Loucy (cell line): Measurements from ENCODE around the gene PIGO.

Source experiments
- H2AFZ ChIP-seq: fragments of 200-600 bp; sonication (generic); 2 replicates; pipeline ENCODE4 v1.6.0; 2016; ENCODE audit warnings: antibody characterized with exemption, mild to moderate bottlenecking, low read length, moderate library complexity
- H3F3A ChIP-seq: fragments of 200-600 bp; 2 replicates; pipeline ENCODE4 v1.6.0; 2016; ENCODE audit warnings: antibody characterized with exemption, low read depth, mild to moderate bottlenecking
- H3K27me3 ChIP-seq: fragments of 200-600 bp; sonication (generic); 2 replicates; pipeline ENCODE4 v1.6.1; 2014; ENCODE audit warnings: low read length, mild to moderate bottlenecking; ENCODE audit not compliant: insufficient read depth, poor library complexity, severe bottlenecking
- H3K36me3 ChIP-seq: fragments of 200-600 bp; sonication (generic); 2 replicates; pipeline ENCODE4 v1.6.1; 2016; ENCODE audit warnings: low read length; ENCODE audit not compliant: insufficient read depth
- H3K4me1 ChIP-seq: fragments of 200-600 bp; sonication (generic); 2 replicates; pipeline ENCODE4 v1.5.1; 2014; ENCODE audit warnings: low read length, mild to moderate bottlenecking; ENCODE audit not compliant: insufficient read depth, poor library complexity, severe bottlenecking
- H3K4me2 ChIP-seq: fragments of 200-600 bp; sonication (generic); 2 replicates; pipeline ENCODE4 v1.6.0; 2014; ENCODE audit warnings: antibody characterized with exemption, low read length, low read depth, mild to moderate bottlenecking; ENCODE audit not compliant: poor library complexity, severe bottlenecking
- H3K4me3 ChIP-seq: fragments of 200-600 bp; sonication (generic); 2 replicates; pipeline ENCODE4 v1.5.1; 2014; ENCODE audit warnings: low read length, mild to moderate bottlenecking, mixed read lengths; ENCODE audit not compliant: poor library complexity, severe bottlenecking
- H3K79me2 ChIP-seq: fragments of 200-600 bp; sonication (generic); 2 replicates; pipeline ENCODE4 v1.6.1; 2014; ENCODE audit warnings: low read length; ENCODE audit not compliant: insufficient read depth
- H3K9ac ChIP-seq: fragments of 200-600 bp; sonication (generic); 2 replicates; pipeline ENCODE4 v1.6.0; 2014; ENCODE audit warnings: mild to moderate bottlenecking, low read depth, low read length, moderate library complexity; ENCODE audit not compliant: poor library complexity, severe bottlenecking
- H3K9me2 ChIP-seq: fragments of 200-600 bp; sonication (generic); replicated peaks from 2 replicates; pipeline ENCODE4 v1.6.1; 2016; ENCODE audit warnings: low read depth, low read length, mixed read lengths
- H3K9me3 ChIP-seq: fragments of 200-600 bp; sonication (generic); 2 replicates; pipeline ENCODE4 v1.6.1; 2014; ENCODE audit warnings: mild to moderate bottlenecking, antibody characterized with exemption, low read length, low read depth; ENCODE audit not compliant: insufficient read depth
- H4K20me1 ChIP-seq: fragments of 200-600 bp; sonication (generic); 2 replicates; pipeline ENCODE4 v1.6.0; 2014; ENCODE audit warnings: antibody characterized with exemption, low read length, mild to moderate bottlenecking; ENCODE audit not compliant: insufficient read depth, poor library complexity, severe bottlenecking
- EZH2phosphoT487 ChIP-seq: fragments of 200-600 bp; IDR thresholded peaks from 2 replicates; pipeline ENCODE4 v1.6.1; 2018; ENCODE audit warnings: antibody characterized with exemption, mild to moderate bottlenecking, moderate library complexity, borderline replicate concordance
- TF ChIP-seq, protein P1 (sequence below): fragments of 200-600 bp; sonication (generic); conservative IDR thresholded peaks from 2 replicates; pipeline ENCODE4 v1.5.1; 2014; ENCODE audit warnings: mild to moderate bottlenecking, antibody characterized with exemption, low read length

PIGO gene

DNA sequence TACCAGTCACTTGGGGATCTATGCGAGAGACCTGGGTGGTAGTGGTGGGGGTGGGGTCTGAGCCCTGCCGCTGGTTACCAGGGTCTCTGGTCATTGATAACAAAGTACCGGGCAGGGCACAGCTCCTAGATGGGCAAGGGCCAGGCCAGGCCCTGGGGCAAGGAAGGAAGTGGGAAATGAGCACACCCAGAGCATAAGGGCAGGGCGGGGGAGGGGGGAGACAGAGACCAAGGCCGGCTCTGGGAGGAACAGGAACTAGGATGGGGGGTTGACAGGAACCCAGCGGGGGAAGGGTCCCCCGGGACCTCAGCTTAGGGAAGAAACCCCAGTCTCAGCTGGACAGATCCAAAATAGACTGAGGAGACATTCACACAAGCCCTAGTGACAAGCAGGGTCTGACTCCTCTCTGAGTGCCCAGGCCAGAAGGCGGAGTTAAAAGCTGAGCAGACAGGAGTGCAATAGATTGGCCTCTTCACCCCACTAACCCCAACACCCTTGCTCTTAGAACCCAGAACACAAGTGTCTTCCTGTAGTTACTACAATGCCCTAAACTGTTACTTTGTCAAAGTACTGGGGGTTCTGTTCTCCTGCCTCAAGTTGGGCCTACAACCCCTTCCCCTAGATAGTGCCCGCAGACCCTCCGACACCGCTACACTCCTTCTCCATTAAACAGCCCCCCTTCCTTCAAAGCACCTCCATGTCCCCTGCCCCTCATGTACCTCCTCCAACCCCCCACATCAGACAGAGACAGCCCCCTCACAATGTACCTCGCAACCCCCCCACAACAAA, 18.6 kb upstream of the PIGO start:
- peak overlapping the region; percentile 85 for H3K9ac ChIP-seq
- H3F3A ChIP-seq: peaks cover 7% of the 10 kb centered on the region
- H3K79me2 ChIP-seq: peaks cover 8% of the 10 kb centered on the region; the same call in 1 of the 2 replicates
- H2AFZ ChIP-seq: peak overlapping the region; percentile 81
- no peaks in the 10 kb centered on the region for H3K9me3 ChIP-seq
- H3K9me2 ChIP-seq: no peaks in the 10 kb centered on the region
- peaks cover 4% of the 10 kb centered on the region for H4K20me1 ChIP-seq
- H3K36me3 ChIP-seq: no peaks in the 10 kb centered on the region
- peak overlapping the region; percentile 75 for H3K4me3 ChIP-seq
- H3K27me3 ChIP-seq: no peaks in the 10 kb centered on the region
- H3K4me2 ChIP-seq: peak overlapping the region; percentile 96
- H3K4me1 ChIP-seq: peaks cover 44% of the 10 kb centered on the region
- TF ChIP-seq, protein P1, sequence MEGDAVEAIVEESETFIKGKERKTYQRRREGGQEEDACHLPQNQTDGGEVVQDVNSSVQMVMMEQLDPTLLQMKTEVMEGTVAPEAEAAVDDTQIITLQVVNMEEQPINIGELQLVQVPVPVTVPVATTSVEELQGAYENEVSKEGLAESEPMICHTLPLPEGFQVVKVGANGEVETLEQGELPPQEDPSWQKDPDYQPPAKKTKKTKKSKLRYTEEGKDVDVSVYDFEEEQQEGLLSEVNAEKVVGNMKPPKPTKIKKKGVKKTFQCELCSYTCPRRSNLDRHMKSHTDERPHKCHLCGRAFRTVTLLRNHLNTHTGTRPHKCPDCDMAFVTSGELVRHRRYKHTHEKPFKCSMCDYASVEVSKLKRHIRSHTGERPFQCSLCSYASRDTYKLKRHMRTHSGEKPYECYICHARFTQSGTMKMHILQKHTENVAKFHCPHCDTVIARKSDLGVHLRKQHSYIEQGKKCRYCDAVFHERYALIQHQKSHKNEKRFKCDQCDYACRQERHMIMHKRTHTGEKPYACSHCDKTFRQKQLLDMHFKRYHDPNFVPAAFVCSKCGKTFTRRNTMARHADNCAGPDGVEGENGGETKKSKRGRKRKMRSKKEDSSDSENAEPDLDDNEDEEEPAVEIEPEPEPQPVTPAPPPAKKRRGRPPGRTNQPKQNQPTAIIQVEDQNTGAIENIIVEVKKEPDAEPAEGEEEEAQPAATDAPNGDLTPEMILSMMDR: no peak
- TF ChIP-seq EZH2phosphoT487: no peak

DNA sequence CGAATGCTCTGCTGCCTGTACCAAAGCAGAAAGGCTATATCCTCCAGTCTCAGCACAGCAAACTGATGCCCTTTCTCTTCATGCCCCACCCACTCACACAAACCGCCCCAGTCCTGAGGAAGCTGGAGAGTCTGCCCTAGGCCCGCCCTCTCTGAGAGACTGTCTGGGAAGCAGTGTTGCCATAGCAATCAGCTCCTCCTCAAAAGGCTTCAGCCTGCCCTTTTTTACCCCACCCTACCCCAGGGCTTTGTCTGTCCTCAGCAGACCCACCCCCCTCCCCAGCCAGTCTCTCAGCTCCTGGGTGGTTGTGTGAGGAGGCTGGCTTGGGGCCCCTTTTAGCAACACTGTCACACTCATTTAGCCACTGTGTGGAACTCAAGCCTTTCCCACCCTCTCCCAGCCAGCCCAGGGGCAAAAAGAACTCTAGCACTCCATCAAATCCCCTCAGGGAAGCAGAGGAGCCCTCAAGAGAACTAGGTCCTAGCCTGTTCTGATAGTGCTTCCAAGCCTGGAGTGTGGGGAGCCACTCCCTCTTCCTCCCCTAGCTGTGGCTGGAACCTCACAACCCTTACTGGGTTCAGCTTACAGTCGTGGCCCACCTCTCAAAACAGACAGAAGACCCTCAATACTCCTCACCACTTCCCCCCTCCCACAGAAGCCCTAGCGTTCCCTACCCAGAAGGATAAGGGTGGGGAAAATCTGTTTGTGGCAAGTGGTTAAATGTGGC, 17.9 kb upstream of the PIGO start:
- peaks cover 8% of the 10 kb centered on the region; the same call in 1 of the 2 replicates for H3K79me2 ChIP-seq
- H4K20me1 ChIP-seq: peaks cover 4% of the 10 kb centered on the region
- peak overlapping the region; percentile 85 for H3K9ac ChIP-seq
- H3K36me3 ChIP-seq: no peaks in the 10 kb centered on the region
- H3K4me2 ChIP-seq: peak overlapping the region; percentile 96
- peak overlapping the region; percentile 81 for H2AFZ ChIP-seq
- peaks cover 7% of the 10 kb centered on the region for H3F3A ChIP-seq
- H3K9me2 ChIP-seq: no peaks in the 10 kb centered on the region
- H3K27me3 ChIP-seq: no peaks in the 10 kb centered on the region
- no peak for TF ChIP-seq EZH2phosphoT487
- TF ChIP-seq, protein P1: no peak
- H3K4me1 ChIP-seq: peaks cover 44% of the 10 kb centered on the region
- no peaks in the 10 kb centered on the region for H3K9me3 ChIP-seq
- H3K4me3 ChIP-seq: peak overlapping the region; percentile 75

DNA sequence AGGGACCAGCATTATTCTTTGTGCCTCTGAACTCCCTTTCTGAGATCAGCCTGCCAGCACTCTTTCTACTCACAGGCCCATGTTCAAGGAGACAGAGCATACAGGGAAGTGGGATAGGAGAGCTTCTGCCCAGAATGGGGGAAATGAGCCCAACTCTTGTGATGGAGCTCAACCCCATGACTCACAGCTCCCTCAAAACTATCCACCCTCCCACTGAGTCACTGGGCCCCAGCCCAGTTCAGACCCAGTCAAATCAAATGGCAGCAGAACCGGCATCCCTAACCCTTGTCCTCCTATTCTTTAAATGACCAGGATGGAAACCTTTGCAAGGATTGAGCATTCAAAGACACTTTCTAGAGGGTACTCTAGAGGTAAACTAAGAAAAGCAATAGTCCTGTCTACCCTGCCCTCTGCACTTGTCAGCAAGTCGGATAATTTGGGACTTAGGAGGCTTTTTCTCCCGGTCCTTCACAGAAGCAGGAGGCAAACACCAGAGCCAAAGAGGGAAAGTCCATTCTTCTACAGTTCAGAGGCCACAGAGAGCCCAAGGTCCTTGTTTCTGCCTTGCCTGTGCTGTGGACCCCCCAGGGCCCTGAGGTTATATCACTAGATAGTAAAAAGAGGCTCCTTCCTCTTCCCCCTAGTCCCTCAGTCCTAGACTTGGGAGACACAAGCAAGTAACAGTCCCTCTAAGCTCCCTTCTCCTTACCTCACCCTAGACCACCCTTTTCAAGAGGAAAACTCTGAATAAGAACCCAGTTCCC, 16.0 kb upstream of the PIGO start:
- Histone ChIP-seq H3K36me3 (peaks cover 6% of the 10 kb centered on the region; the same call in 1 of the 2 replicates), H3K9me3 (no peaks in the 10 kb centered on the region), H3K9me2 (no peaks in the 10 kb centered on the region), H3K27me3 (no peaks in the 10 kb centered on the region), H2AFZ (no peak overlapping the region), H3K4me2 (peak overlapping the region; percentile 76), H3K9ac (peak overlapping the region; percentile 52), H3F3A (peaks cover 7% of the 10 kb centered on the region), H4K20me1 (peaks cover 4% of the 10 kb centered on the region), H3K79me2 (peaks cover 8% of the 10 kb centered on the region; the same call in 1 of the 2 replicates), H3K4me1 (peaks cover 44% of the 10 kb centered on the region), H3K4me3 (peak overlapping the region; percentile 67)
- TF ChIP-seq EZH2phosphoT487: no peak
- TF ChIP-seq, protein P1: no peak
